IPS-11a (cell line): ENCODE data around the gene LPP.

Source experiments
- H3K4me3 ChIP-seq: one replicate; pipeline ENCODE4 v1.5.1; 2013; ENCODE audit warnings: low read depth, low read length, control low read depth

The LPP gene

DNA sequence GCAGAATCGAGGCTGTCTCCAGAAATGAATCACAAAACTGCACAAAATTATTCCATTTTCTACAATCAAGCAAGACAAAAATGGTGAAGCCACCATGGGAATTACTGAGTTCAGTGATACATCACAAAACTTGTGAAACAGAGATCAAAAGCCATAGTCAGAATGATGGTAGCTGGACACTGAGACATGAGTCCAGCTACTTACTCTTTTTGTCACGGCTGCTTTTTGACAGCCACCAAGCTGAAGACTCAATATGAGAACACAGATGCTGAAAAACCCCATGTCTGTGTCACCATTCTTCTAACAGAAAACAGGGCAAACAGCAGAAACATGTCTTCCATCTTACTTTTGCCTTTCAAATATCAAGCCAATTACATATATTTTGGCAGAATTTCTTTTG lies 237.6 kb downstream of the LPP start:
- no peak overlapping the region for H3K4me3 ChIP-seq

DNA sequence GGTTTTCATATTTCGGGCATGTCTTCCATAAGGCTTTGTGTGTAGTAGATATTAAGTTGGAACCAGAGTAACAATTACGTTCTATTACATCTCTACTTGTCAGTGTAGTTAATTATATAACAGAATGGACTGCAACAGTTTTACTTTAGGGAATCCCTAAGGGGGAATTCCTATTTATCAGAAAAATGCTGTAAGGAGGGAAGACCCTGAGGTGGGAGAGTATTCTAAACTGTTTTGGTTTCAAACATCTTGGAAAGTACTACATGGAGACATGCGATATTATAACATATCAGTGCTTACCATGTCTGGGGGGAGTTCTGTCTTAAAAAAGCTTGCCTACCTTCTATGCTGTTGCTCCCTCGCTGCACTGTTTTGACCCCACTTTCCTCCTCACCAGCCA lies 238.1 kb downstream of the LPP start:
- H3K4me3 ChIP-seq, result no peak overlapping the region

DNA sequence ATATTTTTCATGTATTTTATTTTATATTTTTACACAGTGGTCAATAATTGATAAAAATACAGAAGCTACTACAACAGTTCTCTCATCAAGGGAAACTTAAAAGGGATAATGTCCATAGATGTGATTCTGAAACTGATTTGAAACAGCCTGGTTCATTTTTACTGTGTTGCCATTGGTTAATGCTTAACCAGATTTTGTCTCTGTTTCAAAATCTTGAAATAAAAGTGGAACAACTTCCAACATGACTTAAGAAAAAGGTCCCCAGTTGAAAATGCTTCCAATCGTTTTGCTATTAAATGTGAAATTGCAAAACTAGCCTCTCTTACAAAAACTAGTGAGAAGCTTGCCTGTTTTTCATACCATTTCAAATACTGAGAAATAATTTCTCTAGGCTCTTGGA lies 240.7 kb downstream of the LPP start:
- no peak overlapping the region for H3K4me3 ChIP-seq

DNA sequence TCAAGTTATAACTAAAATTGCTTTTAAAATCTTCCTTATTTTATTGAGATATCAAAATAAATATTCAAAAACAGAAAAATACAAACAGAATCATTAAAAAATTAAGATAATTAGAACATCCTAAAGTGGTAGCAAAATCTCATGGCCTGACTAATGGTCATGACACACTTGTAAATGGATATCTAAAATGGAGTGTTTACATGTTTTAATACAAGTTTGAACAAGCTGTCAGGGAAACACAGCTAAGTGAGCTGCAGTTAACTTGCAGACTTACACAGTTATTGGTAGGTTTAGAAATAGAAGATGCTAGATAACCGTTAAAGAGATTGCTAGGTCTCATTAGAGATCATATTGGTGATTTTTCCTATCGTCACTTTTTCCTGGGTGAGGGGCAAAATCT lies 242.3 kb downstream of the LPP start:
- H3K4me3 ChIP-seq, result no peak overlapping the region

DNA sequence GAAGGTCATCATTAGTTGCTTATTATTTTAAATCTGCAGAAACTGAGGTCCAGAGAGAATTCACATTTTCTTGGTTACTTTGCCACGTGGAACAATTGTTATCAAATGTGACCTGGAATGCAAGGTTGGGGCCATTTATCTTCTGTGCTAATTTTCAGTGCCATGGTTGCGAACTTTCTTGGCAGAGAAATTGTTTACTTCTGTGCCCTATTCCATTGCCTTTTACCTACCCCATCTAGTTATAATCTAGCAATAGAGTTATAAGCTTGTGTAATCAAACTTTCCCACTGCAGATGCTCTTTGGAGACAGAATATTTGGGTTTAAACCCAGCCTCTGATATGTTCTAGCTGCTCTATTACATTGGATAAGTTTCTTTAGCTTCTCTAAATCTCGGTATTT lies 242.9 kb downstream of the LPP start:
- H3K4me3 ChIP-seq, result no peak overlapping the region

DNA sequence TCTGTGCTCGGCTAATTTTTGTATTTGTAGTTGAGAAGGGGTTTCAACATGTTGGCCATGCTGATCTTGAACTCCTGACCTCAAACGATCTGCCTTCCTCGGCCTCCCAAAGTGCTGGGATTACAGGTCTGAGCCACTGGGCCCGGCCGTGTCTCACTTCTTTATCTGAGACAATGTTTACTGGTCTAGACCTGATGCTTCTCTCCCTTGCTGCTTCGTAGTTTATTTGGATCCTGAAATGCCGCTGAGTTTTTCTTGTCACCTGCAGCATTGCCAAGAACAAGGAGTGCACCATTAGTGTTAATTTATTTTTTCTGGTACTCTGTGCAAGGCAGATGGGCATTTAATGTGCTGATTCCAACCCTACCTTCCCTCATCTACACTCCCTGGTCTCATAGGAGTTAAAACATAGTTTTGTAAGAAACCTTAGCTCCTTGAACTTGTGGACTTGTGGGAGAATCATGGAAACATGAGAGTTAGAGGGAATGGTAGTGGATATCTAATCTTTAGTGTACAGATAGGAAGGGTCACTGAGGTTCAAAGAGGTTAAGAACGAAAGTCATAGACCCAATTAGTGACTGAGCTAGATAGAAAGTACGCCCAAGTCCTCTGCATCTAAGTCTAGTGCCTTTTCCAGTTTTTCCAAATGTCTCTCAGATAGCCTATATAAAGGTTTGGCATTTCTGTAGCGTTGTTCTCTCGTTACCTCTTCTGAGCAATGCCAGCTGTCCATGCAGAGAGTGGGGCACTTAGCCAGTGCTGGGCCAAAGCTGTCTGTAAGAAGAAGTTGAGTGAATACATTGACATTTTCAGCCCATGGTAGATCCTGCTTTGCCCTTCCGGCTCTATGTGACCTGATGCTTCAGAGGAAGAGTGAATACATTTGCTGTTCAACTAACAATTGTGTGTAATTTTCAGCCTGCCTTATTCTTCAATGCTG lies 244.1 kb downstream of the LPP start:
- no peak overlapping the region for H3K4me3 ChIP-seq

DNA sequence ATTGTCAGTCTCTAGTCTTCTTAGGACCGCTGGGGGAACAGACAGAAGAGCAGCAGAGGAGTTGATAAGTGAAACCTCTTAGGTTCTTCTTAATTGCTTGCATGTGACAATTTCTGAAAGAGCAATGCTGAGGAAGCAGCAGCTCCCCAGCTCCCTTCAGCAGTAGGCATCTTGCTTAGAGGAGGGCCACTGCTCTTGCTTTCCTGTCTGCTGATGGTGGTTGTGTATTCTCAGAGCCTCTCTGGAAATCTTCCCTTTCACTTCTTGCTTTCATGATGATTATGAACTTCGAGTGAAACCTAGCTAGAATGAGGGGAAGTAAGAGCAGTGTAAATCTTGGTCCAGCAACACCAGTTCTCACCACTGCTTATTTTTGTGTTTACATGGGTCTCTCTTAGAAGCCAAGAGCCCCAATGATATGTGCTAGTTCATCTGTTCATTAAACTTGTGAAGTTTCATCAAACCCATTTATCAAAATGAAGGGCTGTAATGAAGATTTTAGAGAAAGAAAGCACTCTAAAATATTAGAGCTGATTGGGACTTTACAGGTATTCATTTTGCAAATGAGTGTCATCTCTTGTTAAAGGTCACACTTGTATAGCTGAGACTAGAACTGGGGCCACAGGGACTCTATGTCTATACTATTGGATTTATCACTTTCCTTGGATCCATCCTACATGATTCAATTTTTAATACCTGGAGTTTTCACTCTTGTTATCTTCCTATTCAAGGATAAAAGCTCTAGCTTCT lies 246.7 kb downstream of the LPP start:
- H3K4me3 ChIP-seq, result no peak overlapping the region

DNA sequence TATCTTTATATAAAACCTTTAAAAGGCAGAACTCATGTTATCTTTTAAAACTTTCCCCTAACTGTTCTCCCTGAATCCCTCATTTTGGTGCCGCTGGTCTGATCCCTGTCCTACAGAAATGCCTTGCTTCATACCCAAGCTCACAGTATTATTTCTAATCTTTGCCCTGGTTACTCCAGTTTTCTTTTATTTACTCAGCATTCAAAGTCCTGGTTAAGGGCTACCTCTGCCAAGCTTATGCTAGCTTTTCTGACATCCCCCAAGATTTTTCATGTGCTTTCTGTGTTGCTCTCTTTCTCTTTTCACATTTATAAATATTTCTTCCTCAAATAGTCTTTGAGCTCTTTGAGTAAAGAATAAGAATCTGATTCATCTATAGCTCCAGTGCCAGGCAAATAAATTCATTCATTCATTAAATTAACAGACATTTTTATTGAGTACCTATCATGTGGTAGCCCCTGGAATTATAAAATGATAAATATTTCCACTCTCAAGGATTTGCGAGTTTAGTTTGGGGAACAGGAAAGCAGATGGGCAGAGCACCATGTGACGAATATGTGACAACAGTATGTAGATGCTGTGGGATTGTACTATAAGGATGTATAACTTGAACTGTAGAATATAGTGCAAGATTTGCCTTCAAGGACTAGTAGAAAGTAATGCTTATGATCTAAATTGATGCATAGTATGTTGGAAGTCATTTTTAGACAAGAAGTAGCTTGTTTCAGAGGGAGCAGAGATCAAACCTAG lies 247.5 kb downstream of the LPP start:
- H3K4me3 ChIP-seq, result no peak overlapping the region

DNA sequence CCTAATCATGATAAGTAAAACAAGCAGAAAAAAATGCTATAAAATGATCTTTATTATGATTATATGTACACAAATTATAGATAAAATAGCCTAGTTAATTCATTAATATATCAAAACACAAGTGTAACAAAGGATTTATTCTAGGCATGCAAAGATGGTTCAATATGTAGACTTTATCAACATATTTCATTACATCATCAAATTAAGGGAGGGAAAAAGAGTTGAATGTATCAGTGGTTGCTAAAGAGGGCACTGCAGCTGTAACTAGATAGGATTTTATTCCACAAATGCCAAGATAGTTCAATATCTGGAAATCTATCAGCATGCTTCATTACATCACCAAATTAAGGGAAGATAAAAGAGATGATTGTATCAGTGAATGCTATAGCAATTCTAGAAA lies 248.3 kb downstream of the LPP start:
- no peak overlapping the region for H3K4me3 ChIP-seq

DNA sequence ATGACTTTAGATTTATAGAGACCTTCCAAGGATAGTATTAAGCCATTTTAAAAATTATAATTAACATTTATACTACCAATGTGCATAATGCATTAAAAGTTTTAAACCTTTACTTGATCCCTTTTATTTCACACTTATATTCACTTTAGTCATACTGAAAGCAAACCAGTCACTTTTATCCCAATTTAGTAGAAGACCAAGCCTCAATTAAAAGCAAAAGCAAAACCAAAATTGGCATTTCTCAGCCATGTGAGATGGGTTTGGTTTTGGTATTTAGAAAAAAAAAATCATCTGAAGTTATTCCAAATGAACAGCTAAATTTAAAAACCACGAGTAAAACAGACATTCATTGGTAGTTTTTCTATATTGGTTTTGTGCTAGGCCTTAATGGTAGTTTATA lies 249.4 kb downstream of the LPP start:
- no peak overlapping the region for H3K4me3 ChIP-seq

DNA sequence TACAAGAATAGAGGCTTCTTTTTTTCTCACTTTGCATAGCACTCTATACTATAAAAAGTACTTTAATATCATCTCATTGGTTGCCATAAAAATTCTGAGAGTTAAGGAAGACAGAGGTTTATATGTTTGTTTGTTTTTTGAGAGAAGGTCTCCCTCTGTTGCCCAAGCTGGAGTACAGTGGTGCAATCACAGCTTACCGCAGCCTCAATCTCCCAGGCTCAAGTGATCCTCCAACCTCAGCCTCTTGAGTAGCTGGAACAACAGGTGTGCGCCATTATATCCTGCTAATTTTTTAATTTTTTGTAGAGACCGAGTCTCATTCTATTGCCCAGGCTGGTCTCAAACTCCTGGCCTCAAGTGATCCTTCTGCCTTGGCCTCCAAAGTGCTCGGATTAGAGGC lies 250.2 kb downstream of the LPP start:
- no peak overlapping the region for H3K4me3 ChIP-seq

DNA sequence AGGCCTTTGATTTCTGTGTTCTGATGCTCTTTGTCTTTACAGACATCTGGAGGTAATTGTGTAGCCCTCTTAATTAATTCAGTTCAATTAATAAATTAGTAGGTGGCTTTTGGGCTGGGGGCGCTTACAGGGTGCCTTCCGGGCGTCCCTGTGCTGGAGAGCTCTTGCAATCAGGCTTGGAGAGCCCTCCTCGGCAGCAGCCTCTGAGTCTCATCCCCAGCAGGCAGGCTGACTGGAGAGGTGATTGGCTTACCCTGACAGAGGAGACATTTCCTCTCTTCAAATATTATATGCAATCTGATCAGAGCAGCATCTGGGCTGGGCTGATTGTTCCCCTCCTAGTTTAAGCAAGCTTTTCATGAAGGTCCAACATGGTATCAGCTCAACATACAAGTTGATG lies 250.7 kb downstream of the LPP start:
- no peak overlapping the region for H3K4me3 ChIP-seq

DNA sequence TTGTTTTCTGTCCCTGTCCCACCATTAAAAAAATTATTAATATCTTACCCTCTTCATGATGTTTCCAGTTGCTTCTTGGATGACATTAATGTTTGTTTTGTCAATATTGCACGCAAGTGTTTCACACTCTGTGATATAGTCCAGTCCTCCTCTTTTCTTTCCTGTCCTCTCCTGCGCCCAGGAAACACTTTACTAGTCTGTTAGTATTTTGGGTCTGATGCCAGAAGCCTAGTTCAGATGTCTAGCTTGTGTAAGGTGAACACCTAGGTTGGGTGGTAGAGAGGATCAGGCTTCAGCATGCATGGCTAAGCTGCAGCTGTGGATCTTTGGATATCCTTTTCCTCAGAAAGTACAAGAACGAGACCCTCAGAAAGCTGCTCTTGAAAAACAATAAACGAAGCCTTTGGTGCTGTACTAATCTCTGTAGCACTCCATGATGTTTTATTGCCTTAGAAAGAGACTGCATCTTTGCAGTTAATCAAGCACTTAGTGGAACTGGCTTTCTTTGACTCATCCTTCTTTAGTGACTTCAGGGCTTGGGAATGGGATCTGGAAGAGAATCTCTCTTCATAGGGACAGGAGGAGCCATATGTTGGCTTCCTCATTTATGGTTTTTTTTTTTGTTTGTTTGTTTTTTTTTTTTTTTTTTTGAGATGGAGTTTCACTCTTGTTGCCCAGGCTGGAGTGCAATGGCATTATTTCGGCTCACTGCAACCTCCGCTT lies 253.4 kb downstream of the LPP start:
- no peak overlapping the region for H3K4me3 ChIP-seq

DNA sequence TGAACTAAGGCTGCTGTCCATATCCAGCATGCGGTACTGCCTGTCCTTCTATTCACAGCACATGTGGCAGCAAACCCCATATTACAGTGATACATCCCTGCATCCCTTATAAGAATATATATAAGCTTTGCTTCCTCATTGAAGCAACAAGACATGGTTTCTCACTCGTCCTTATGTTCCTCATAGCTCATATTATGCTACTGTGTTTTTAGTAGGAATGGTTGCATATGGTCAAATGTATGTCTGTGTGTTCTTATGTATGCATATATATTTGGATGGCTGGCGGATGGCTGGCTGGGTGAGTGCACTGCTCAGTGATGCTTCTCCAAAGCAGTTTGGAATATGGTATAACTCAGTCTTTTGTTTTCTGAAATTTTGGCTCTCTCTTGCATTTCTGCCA lies 254.9 kb downstream of the LPP start:
- no peak overlapping the region for H3K4me3 ChIP-seq

DNA sequence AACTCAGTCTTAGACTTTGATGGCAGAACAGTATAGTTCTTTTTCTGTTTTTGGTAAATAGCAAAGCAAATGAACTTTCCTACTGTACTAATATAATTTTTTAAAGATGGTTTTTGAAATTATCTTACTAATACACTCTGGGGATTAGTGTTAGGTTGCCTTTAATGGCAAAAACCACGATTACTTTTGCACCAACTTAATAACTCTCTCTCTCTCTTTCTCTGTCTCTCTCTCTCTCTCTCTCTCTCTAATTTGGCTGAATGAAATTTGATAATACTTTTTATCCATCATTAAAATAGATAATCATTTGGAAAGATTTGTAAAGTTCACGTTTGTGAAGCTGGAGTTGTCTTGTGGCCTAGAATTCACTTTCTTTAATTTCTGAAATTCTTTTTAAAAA lies 257.8 kb downstream of the LPP start:
- H3K4me3 ChIP-seq, result no peak overlapping the region

DNA sequence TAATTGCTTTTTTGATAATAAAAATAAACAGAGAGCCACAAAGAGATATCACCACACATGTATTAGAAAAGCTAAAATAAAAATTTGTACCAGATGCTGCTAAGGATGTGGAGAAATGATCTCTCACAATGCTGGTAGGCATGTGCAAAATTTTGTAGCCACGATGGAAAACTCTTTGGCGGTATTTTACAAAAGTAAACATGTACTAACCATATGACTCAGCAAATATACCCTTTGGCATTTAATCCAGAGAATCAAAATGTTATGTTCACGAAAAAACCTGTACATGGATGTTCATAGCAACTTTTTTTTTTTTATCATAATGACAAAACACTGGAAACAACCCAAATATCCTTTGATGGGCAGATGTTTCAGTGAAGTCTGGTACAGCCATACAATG lies 261.2 kb downstream of the LPP start:
- no peak overlapping the region for H3K4me3 ChIP-seq

DNA sequence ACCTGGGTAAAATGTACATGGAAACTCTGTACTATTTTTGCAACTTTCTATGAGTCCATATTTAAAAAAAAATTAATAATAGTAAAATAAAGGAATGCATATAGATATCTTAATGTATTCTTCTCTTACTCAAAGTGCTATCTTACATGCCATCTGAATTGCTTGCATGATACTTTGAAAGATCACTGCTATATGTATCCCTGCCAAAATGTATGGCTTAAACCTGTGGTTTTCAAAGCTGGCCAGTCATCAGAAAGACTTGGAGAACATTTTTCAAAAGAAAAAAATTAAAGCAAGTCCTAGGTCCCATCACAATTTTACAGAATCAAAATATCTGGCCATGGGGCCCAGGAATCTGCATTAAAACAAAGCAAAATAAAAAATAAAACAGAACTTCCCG lies 262.1 kb downstream of the LPP start:
- no peak overlapping the region for H3K4me3 ChIP-seq

DNA sequence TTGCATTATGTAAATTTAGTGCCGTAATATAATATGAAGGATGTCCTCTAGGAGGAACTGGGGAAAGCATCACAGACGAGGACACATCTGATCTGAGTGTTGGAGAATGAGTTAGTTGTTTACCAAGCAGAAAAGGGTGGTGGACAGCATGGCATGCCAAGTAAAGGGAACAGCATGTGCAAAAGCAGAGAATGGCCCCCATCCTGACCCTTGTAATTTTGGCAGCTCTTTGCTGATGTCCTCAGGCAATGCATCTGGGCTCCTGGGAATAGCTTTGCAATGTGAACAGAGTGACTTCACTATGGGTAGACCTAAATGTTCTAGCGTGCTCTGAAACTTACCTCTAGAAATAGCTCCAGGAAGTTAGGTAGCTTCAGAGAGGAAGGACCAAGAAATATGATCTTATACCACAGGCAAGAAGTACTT lies 263.3 kb downstream of the LPP start:
- no peak overlapping the region for H3K4me3 ChIP-seq

DNA sequence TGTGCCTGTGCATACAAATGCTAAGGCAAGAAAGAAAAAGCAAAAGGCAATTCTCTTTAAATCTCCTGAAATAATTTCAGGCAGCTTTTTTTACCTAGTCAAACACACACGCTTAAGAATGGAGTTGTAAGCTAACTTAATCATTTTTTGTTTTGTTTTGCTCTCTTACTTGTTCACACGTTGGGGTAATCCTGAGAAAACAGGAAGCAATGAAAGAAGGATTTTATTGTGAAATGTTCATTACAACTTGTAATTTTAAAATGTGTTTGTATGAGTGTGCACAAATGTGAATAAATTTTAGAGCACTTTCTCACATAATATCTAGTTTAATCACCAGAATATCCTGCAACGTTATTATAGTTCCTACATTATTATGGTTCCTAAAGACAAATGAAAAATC lies 263.8 kb downstream of the LPP start:
- H3K4me3 ChIP-seq, result no peak overlapping the region

DNA sequence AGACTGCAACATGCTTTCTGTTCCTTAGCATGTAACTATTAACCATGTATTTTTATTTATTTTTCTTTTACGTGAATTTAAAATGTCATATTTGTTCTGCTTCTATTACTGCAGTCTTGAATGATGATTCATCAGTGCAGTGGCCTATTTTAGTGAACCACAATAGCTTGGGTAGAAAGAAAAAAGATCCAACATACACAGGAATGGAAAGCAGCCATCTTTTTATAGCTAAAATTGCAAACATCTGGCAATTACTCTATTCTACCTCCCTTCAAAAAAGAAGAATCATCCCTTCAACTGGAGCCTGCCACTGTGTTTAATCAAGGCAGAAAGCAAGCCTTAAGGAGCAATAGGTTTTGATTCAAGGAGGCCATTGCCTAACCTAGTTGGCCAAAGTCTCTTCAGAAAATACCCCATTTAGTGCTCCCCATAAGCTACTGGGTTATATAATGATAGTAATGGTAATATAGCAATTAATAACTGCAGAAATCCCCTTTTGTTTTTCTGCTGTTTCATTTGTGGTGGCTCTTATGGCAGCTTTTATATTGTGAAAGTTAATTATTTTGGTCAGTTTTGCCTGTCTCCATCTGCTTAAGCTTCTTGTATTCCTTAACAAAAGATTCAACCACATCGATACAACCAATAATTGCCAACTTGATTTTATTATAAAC lies 267.3 kb downstream of the LPP start:
- H3K4me3 ChIP-seq, result no peak overlapping the region
